ENCODE measurements around the gene GOLGA1. TPM values are rescaled to one million over a fixed set of nuclear protein-coding genes. Genes with fewer than 3 reads are reported as not detected.

Gene GOLGA1
- total and polyA plus RNA-seq, 9 of the 15 experiments (the other 6 are each of a cell fraction or from before 2014, with no cell fraction given): 2.9 to 15.9 (median 8.5) TPM

GRCh38 chr9:124964604-124965003, 23.7 kb upstream of the GOLGA1 start (continued):
- peak; percentile 69 for TF ChIP-seq ZBTB40 (IDR thresholded peaks at IDR 0.05)
- TF ChIP-seq ZBTB40 (CRISPR knock-in tag; IDR thresholded peaks at IDR 0.05): no peak
- TF ChIP-seq ZBED1 (IDR thresholded peaks at IDR 0.05): no peak
- TF ChIP-seq NCOA2 (IDR thresholded peaks at IDR 0.05; ENCODE audit: partially characterized antibody in 2 of 2): no peak
- peak in 1 of 2 experiments; percentile 84; a peak in 3 of 4 replicates for TF ChIP-seq RCOR1 (IDR thresholded peaks at IDR 0.05; ENCODE audit: borderline replicate concordance in 1 of 2, low read depth in 2 of 2, low read length in 2 of 2)
- no peak for TF ChIP-seq ZNF133 (CRISPR knock-in tag; IDR thresholded peaks at IDR 0.05)
- no peak for TF ChIP-seq CREB3 (tag; conservative IDR thresholded peaks at IDR 0.05; ENCODE audit: low read depth)
- no peak for TF ChIP-seq ZNF785 (CRISPR knock-in tag; IDR thresholded peaks at IDR 0.05)
- no peak for TF ChIP-seq ZNF41 (CRISPR knock-in tag; conservative IDR thresholded peaks at IDR 0.05)
- TF ChIP-seq TCF7 (IDR thresholded peaks at IDR 0.05; ENCODE audit: borderline replicate concordance): no peak
- peak; percentile 50; the same call in 1 of the 2 replicates for TF ChIP-seq SP1 (CRISPR knock-in tag; IDR thresholded peaks at IDR 0.05)
- no peak for TF ChIP-seq NCOA4 (IDR thresholded peaks at IDR 0.05; ENCODE audit: partially characterized antibody)
- TF ChIP-seq NR3C1 (CRISPR knock-in tag; IDR thresholded peaks at IDR 0.05): no peak
- TF ChIP-seq FOXA3 (CRISPR knock-in tag; conservative IDR thresholded peaks at IDR 0.05 in 1 of 2, IDR thresholded peaks at IDR 0.05 in 1 of 2): peak in 1 of 2 experiments; percentile 47; a peak in 1 of 4 replicates
- peak; percentile 96 for TF ChIP-seq PML (IDR thresholded peaks at IDR 0.05; ENCODE audit: low read length)
- TF ChIP-seq TEAD1 (CRISPR knock-in tag; IDR thresholded peaks at IDR 0.05): no peak
- no peak for TF ChIP-seq HEY1 (CRISPR knock-in tag; IDR thresholded peaks at IDR 0.05; ENCODE audit: borderline replicate concordance)
- no peak for TF ChIP-seq ILF3 (IDR thresholded peaks at IDR 0.05; ENCODE audit: borderline replicate concordance)
- TF ChIP-seq PTBP1 (IDR thresholded peaks at IDR 0.05; ENCODE audit: low read depth, low read length): no peak
- TF ChIP-seq DPF2 (IDR thresholded peaks at IDR 0.05): peak; percentile 95
